SK-N-SH treated with all-trans-retinoic acid at 6 μM for 48 hours (cell line): Measurements from ENCODE around the gene DAB2.

Experiments
- ARNTL ChIP-seq: fragments of 450-650 bp; formaldehyde crosslinking; IDR thresholded peaks from 2 replicates; pipeline ENCODE4 v1.5.0; 2020; ENCODE audit warnings: low read depth, mild to moderate bottlenecking, moderate library complexity, borderline replicate concordance
- CREB5 ChIP-seq: fragments of 250-450 bp; sonication (Bioruptor Pico); IDR thresholded peaks from 2 replicates; pipeline ENCODE4 v1.5.1; 2020; ENCODE audit warnings: low read depth, mild to moderate bottlenecking, moderate library complexity
- CSRNP3 ChIP-seq: fragments of 250-450 bp; sonication (Bioruptor Pico); IDR thresholded peaks from 2 replicates; pipeline ENCODE4 v1.5.1; 2021; ENCODE audit warnings: mild to moderate bottlenecking, moderate library complexity
- ESRRG ChIP-seq: fragments of 250-450 bp; sonication (Bioruptor Pico); IDR thresholded peaks from 2 replicates; pipeline ENCODE4 v1.6.1; 2021; ENCODE audit warnings: mild to moderate bottlenecking
- PATZ1 ChIP-seq: fragments of 250-450 bp; sonication (Bioruptor Pico); IDR thresholded peaks from 2 replicates; pipeline ENCODE4 v1.8.0; 2020; ENCODE audit warnings: mild to moderate bottlenecking, moderate library complexity, borderline replicate concordance
- RARB ChIP-seq: fragments of 250-450 bp; sonication (Bioruptor Pico); IDR thresholded peaks from 2 replicates; pipeline ENCODE4 v1.8.0; 2021; ENCODE audit warnings: mild to moderate bottlenecking, moderate library complexity
- TOX ChIP-seq: fragments of 250-450 bp; sonication (Bioruptor Pico); IDR thresholded peaks from 2 replicates; pipeline ENCODE4 v1.8.0; 2021; ENCODE audit warnings: mild to moderate bottlenecking, moderate library complexity, borderline replicate concordance
- ZC3H10 ChIP-seq: fragments of 250-450 bp; sonication (Bioruptor Pico); IDR thresholded peaks from 2 replicates; pipeline ENCODE4 v1.5.1; 2021; ENCODE audit warnings: mild to moderate bottlenecking, moderate library complexity
- ZNF565 ChIP-seq: fragments of 450-650 bp; formaldehyde crosslinking; conservative IDR thresholded peaks from 2 replicates; pipeline ENCODE4 v1.5.0; 2020; ENCODE audit warnings: low read depth, mild to moderate bottlenecking, moderate library complexity
- ZNF70 ChIP-seq: fragments of 450-650 bp; formaldehyde crosslinking; IDR thresholded peaks from 2 replicates; pipeline ENCODE4 v1.5.0; 2020; ENCODE audit warnings: mild to moderate bottlenecking, moderate library complexity
- ZNF8 ChIP-seq: fragments of 450-650 bp; formaldehyde crosslinking; IDR thresholded peaks from 2 replicates; pipeline ENCODE4 v1.5.0; 2020; ENCODE audit warnings: mild to moderate bottlenecking, moderate library complexity

- TF ChIP-seq ZNF70 (no peak), ARNTL (no peak), TOX (CRISPR knock-in tag) (no peak), CSRNP3 (CRISPR knock-in tag) (no peak), RARB (CRISPR knock-in tag) (no peak), ZNF8 (CRISPR knock-in tag) (no peak), CREB5 (CRISPR knock-in tag) (no peak), PATZ1 (CRISPR knock-in tag) (no peak), ZC3H10 (CRISPR knock-in tag) (no peak), ZNF565 (CRISPR knock-in tag) (no peak), ESRRG (no peak)
Measured at GRCh38 chr5:39323542-39323941, 101.2 kb downstream of the DAB2 start.
